22Rv1 (cell line): ENCODE measurements around the gene CDCA8.

Experiments
- ZFX ChIP-seq: fragments of 450-650 bp; IDR thresholded peaks from 2 replicates; pipeline ENCODE4 v1.6.1; 2017; ENCODE audit warnings: antibody characterized with exemption, borderline replicate concordance
- TF ChIP-seq, protein P1 (sequence below): fragments of 450-650 bp; IDR thresholded peaks from 2 replicates; pipeline ENCODE4 v1.5.1; 2017; ENCODE audit warnings: mild to moderate bottlenecking

GRCh38 chr1:37658486-37658885, 33.8 kb upstream of the CDCA8 start:
- TF ChIP-seq, protein P1, sequence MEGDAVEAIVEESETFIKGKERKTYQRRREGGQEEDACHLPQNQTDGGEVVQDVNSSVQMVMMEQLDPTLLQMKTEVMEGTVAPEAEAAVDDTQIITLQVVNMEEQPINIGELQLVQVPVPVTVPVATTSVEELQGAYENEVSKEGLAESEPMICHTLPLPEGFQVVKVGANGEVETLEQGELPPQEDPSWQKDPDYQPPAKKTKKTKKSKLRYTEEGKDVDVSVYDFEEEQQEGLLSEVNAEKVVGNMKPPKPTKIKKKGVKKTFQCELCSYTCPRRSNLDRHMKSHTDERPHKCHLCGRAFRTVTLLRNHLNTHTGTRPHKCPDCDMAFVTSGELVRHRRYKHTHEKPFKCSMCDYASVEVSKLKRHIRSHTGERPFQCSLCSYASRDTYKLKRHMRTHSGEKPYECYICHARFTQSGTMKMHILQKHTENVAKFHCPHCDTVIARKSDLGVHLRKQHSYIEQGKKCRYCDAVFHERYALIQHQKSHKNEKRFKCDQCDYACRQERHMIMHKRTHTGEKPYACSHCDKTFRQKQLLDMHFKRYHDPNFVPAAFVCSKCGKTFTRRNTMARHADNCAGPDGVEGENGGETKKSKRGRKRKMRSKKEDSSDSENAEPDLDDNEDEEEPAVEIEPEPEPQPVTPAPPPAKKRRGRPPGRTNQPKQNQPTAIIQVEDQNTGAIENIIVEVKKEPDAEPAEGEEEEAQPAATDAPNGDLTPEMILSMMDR, result no peak
- TF ChIP-seq ZFX, result no peak
